Stimulated activated CD8-positive, alpha-beta memory T cell treated with anti-CD3 and anti-CD28 coated beads, Interleukin-7, amount 100 ng/mL, for 24 hours (primary cell): Measurements from ENCODE around the gene ADGB.
A peak's percentile ranks its signal among the peaks of the same experiment; 100 is the strongest.
"Not testable (repeated sequence)": the region's sequence is repeated elsewhere in the genome, so short reads cannot be mapped to it uniquely, and the experiment has no call there.

Experiments
- DNase-seq: peaks from one replicate; pipeline ENCODE4 v3.0.0-alpha.2; 2020; ENCODE audit warnings: low read depth

Gene ADGB

DNA sequence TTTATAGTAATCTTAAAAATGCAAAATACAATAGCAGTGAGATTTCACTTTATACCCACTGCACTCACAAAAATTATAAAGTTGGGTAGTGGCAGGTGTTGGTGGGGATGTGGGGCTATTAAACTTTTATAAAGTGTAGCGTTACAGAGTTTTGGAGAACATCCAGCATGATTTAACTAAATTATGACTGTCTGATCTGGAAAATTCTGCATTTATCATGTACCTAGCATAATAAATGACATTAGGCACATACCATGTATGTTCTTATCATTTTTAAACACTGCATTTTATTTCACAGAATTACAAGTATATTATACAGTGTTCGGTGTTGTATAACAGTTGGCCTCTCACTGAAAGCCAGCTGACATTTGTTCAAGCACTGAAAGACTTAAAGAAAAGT lies 169.9 kb downstream of the ADGB start:
- DNase-seq: no peak

DNA sequence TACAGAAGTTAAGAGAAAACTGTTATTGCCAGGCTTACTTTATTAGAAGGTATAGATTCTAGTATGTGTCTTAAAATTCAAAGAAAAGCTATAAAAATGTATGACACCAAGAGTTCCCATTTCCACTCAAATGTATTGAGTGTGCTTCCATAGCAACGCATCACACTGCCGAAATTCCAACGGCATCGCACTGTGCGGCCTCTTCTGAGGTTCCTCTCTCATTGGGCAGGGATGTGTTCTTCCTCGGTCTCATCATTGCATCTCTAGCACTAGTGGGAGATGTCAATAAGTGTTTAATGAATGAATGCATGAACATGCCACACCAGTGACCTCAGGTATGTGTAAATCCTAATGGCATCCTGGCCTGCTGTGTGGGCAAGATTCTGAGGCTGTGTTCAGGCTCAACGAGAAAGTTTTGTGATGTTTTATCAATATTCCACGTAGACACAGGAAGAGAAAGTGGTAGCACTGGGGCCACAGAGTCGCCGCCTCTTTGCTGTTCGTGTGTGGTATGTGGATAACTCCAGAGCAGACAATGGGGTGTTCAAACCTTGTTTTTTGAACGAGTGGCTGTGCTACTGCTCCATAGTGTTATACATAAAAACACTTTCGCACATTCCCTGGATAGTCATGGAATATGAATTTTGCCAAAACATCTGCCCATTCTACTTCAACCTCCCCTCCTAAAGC lies 171.6 kb downstream of the ADGB start:
- no peak for DNase-seq

DNA sequence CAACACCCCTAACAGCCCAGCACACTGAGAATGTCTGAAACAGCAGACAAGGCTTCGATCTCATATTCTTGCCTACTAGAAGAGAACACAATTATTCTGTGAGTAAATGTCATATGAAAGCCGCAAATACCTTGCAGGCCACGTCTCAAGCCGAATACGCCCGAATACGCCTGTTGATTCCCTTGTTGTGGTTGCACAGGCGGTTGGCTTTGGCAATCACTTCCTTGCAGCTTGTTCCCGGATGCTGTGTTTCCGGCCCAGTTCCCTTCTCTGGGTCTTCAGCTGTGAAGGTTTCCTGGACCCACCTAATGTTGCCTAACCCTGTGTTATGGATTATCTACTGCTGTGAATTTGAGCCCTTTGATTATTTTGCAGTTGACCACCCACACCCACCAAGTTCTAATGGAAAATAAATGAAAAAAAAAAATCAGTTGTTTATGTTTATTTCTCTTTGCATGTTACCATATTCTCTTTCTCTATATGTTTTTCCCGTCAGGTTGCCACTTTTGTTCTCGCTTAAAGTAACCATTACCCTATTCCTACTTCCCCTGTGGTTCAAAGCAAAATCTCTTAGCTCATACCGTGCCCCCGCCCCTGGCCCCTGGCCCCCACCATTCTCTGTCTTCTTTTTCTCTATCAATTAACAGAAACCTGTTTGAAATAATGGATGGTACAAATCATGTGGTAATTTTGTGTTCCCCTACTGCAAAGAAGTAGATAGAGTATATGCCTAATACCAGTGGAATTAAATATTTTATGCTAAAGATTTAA lies 172.4 kb downstream of the ADGB start:
- peak; percentile 2 for DNase-seq

GRCh38 chr6:146775220-146775619 lies 176.4 kb downstream of the ADGB start:
- DNase-seq: no peak

GRCh38 chr6:146781836-146782235 lies 183.1 kb downstream of the ADGB start:
- no peak for DNase-seq

DNA sequence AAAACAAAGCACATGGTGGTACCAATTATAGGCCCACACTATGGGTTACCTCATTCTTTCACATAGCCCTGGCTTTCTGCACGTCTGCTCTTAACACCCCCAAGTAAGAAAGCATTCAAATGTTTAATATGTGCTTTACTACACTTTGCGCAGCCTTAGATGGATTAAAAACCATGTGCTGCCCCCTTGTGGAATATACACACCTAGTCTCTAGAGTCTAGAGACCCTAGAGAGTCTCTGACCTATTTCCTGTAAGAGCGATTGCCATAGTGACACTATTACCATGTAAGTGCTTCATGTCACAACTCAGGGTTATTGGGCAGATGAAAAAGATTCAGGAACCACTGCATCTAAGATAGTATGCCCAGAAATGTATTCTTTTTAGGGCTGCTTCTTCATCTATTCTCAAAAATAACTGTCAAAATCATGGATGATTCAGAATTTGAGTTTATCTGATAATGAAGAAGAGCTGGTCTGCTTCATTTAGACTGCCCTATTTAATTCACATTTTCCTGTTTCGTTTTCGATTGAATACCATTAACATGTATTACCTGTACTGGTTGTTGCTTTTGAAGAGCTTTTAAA lies 186.3 kb downstream of the ADGB start:
- DNase-seq: no peak

- DNase-seq: no peak
Observed at GRCh38 chr6:146787876-146788508, 189.2 kb downstream of the ADGB start.

DNA sequence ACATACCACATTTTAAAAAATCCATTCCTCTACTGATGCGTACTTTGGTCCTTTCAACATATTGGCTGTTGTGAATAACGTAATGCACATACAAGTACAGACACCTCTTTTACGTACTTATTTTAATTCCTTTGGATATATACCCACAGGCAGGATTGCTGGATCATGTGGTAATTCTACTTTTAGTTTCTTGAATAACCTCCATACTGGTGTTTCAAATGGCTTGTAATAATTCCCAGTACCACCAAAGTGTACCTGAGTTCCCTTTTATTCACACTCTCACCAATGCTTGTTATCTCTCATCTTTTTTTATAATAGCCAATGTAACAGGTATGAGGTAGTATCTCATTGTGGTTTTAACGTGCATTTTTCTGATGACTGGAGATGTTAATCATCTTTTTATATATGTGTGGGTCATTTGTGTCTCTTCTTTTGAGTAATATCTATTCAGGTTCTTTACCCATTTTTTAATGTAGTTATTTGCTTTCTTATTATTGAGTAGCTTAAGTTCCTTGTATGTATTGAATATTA lies 191.9 kb downstream of the ADGB start:
- no peak for DNase-seq

- DNase-seq: no peak
Observed at GRCh38 chr6:146791930-146792329, 193.2 kb downstream of the ADGB start.

GRCh38 chr6:146793218-146793617 lies 194.4 kb downstream of the ADGB start:
- not testable (repeated sequence) for DNase-seq

DNA sequence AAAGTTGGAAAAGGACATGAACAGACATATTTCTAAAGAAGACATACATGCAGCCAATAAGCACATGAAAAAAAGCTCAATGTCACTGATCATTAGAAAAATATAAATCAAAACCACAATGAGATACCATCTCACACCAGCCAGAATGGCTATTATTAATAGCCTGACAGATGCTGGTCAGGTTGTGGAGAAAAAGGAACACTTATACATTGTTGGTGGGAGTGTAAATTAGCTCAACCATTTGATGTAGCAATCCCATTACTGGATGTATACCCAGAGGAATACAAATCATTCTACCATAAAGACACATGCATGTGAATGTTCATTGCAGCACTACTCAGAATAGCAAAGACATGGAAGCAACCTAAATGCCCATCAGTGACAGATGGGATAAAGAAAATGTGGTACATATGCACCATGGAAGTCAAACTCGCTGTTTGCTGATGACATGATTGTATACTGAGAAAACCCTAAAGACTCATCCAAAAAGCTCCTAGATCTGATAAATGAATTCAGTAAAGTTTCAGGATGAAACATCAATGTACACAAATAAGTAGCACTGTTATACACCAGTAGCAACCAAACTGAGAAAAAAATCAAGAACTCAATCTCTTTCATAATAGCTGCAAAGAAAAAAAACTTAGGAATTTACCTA lies 196.8 kb downstream of the ADGB start:
- no peak for DNase-seq

- not testable (repeated sequence) for DNase-seq
Observed at GRCh38 chr6:146803167-146803566, 204.4 kb downstream of the ADGB start.

DNA sequence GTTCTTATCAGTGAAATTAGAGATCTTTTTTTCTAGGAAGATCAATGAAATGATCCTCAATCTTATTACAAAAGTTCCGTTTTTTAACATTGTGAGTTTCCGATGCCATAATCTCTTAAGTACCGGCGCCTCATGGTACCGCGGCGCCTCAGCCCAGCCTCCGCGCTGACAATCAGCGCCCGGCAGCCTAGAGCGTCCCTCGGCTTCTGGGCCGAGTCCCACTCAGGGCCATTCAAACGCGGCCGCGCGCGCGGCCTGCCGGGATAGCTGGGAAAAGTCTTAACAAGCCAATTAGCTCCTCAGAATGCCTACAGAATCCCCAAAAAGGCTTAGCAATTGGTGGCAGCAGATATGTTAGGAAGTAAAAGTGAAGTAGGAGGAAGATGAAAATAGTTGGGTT lies 204.8 kb downstream of the ADGB start:
- DNase-seq: no peak

GRCh38 chr6:146805546-146806325 lies 207.0 kb downstream of the ADGB start:
- no peak for DNase-seq

- DNase-seq: not testable (repeated sequence)
Observed at GRCh38 chr6:146809014-146809413, 210.2 kb downstream of the ADGB start.

DNA sequence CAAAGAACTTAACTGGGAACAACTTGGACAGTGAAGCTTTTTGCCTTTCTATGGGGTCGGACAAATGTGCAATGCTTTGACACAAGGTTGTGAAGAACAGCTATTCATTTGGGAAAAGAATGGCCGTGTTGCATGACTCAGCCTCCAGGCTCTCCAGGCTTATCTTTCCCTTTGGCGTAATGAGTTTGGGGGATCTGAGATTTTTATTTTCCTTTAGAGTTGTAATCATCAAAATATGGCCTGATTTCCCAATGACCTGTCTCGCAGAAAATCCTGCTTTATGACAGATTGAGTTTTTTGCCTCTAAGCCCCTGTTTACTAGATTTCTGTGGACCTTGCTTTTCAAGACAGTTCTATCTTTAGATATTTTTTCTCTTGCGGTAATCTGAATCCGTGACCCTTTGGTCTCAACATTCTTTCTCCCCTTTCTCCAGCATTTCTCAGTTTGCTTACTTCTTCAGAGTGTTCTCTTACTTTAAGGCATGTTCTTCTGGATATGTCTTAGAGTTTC lies 214.1 kb downstream of the ADGB start:
- DNase-seq: not testable (repeated sequence)

- no peak for DNase-seq
Observed at GRCh38 chr6:146813554-146813953, 214.8 kb downstream of the ADGB start.

GRCh38 chr6:146814148-146814750 lies 215.5 kb downstream of the ADGB start:
- DNase-seq: no peak

- not testable (repeated sequence) for DNase-seq
Observed at GRCh38 chr6:146815511-146816462, 217.0 kb downstream of the ADGB start.
